NOMO-1 treated with dmso at 0.1 percent for 144 hours (cell line): Measurements from ENCODE around the gene TAF7L.

Source experiments
- DNase-seq: peaks from one replicate; lab custom pipeline; 2025; ENCODE audit not compliant: unreplicated experiment; lab: John Stamatoyannopoulos, UW

Gene TAF7L

DNA sequence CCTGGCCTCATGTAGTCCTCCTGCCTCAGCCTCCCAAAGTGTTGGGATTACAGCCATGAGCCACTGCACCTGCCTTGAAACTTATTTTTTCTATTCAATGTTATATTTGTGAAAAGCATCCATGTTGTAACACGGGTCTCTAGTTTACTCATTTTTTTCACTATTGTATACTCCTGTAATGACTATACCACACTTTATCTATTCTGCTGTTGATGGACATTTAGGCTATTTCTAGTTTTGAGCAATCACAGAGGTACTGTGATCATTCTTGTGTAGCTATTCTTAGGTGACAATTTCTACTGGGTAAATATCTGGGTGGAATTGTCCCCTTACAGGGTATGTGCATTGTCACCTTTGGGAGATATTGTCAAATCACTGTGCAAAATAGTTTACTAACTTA is 67.9 kb downstream of the TAF7L start:
- DNase-seq, result no peak

DNA sequence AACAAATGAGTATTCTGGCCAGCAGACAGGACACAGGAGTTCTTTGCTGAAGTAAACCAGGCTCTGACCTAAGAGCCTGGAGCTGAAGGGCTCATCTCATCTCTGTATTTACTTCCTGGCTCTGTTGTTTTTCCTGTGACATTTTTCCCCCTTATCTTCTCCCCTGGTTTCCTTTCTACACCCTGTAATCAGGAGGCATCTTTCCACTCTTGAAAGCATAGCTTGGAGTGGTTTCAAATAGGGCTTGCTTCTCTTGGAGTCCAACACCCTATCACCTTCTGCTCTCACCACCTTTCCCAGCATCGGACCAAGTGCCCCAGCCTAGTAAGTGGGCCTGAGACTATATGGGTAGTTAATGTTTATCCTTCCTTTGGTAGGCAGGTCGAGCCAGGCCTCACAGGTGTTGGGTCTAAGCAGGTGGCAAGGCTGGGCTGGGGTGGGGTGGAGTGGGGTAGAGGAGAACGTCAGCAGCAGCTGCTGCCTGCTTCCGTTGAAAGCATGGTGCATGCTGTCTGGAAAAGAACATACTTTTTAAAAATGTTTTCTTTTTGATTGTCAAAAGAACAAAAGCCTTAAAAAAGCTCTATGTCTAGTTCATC is 70.4 kb downstream of the TAF7L start:
- no peak for DNase-seq

DNA sequence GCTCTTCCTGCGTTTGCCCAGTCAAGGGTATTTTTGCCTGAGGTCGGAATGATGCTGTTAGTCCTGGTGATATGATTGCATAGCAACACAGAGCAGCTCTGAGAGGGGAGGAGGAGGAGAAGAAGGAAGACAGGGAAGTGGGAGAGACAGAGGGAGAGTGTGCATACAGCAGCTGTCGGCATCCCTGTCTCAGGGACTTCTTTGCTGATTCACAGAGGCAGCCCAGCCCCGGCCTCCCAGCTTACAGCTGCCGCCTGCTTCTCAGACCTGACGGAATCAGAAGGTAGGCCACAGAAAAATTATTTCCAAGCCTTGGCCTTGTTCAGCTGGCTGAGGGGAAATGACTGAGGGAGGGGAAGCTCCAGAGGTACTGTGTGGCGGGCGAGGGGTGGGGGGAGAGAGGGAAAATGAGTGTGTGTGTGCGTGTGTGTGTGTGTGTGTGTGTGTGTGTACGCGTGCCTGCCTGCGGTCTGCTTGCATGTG is 71.2 kb downstream of the TAF7L start:
- no peak for DNase-seq

DNA sequence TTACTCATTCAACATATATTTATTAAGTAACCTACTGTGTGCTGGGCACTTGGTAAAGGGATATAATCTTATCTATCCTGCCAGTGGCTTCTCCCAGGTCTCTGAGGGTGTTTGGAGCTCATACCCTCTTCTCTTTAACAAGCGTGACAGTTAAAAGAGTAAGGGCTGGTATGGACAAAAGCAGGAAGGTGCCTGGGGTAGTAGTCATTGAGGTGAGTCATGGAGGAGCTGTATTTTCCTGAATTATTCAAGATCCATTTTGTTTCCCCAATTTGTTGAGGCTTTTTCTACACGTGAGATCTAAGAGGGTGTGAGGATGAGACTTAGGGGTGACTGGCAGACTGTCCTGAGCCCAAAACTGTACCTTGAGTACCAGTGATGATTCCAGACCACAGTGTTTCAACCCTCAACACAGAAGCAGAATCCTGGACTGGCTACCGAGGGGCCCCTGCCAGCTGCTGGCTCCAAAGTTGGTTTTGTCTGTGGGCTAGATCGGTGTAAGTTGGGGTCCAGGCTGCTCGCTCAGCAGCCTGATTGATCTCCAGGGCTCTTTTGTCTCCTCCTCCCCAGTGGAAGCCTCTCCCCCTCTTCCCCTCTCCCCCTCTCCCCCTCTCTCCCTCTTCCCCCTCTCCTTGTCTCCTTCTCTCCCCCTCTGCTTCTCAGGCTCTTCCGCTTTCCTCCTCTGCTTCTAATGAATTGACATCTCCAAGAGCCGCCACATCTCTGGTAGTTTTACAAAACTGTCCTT is 71.8 kb downstream of the TAF7L start, which contains the start of gene DRP2:
Gene DRP2, plus strand, starts transcription at position 671 of the 748 bp plus-strand sequence. CDS start 11,862 bp downstream, outside the sequence.
- no peak for DNase-seq
